Neural progenitor cell (in vitro differentiated cells): ENCODE data around the gene EVI5L. TPM values are rescaled to one million over a fixed set of nuclear protein-coding genes. Genes with fewer than 3 reads are reported as not detected.

Experiments used
- DNase-seq: peaks from one replicate; pipeline ENCODE4 v3.0.0-alpha.2; 2016; ENCODE audit warnings: low spot score
- H2AFZ ChIP-seq: fragments of 200-600 bp; sonication (generic); replicated peaks from 2 replicates; pipeline ENCODE4 v1.6.1; 2016; ENCODE audit warnings: antibody characterized with exemption
- H3F3A ChIP-seq: fragments of 200-600 bp; sonication (generic); 2 replicates; pipeline ENCODE4 v1.6.1; 2016; ENCODE audit warnings: antibody characterized with exemption, low read depth
- H3K27ac ChIP-seq: fragments of 200-600 bp; sonication (generic); 2 replicates; pipeline ENCODE4 v1.5.1; 2016; ENCODE audit warnings: mild to moderate bottlenecking
- H3K27me3 ChIP-seq: fragments of 200-600 bp; sonication (generic); 2 replicates; pipeline ENCODE4 v1.6.1; 2016; ENCODE audit warnings: mild to moderate bottlenecking, moderate library complexity
- H3K36me3 ChIP-seq: fragments of 200-600 bp; sonication (generic); 2 replicates; pipeline ENCODE4 v1.5.1; 2016
- H3K4me1 ChIP-seq: fragments of 200-600 bp; sonication (generic); 2 replicates; pipeline ENCODE4 v1.6.1; 2016; ENCODE audit warnings: mixed run types
- H3K4me2 ChIP-seq: fragments of 200-600 bp; sonication (generic); 2 replicates; pipeline ENCODE4 v1.6.1; 2016
- H3K4me3 ChIP-seq: fragments of 200-600 bp; sonication (generic); 2 replicates; pipeline ENCODE4 v1.5.1; 2016
- H3K79me2 ChIP-seq: fragments of 200-600 bp; sonication (generic); 2 replicates; pipeline ENCODE4 v1.6.1; 2016; ENCODE audit warnings: low read depth
- H3K9ac ChIP-seq: fragments of 200-600 bp; sonication (generic); 2 replicates; pipeline ENCODE4 v1.6.1; 2016
- H3K9me3 ChIP-seq: fragments of 200-600 bp; sonication (generic); 2 replicates; pipeline ENCODE4 v1.5.1; 2016; ENCODE audit warnings: low read depth
- H4K20me1 ChIP-seq: fragments of 200-600 bp; sonication (generic); 2 replicates; pipeline ENCODE4 v1.6.1; 2016; ENCODE audit warnings: low read depth
- H3K27ac Mint-ChIP-seq: 3 replicates; pipeline ENCODE4 v1.8.0; 2021; ENCODE audit warnings: mixed read lengths
- H3K27me3 Mint-ChIP-seq: 2 replicates; pipeline ENCODE4 v1.8.0; 2022; ENCODE audit warnings: low read depth, mild to moderate bottlenecking, inconsistent platforms, moderate library complexity, mixed read lengths; ENCODE audit not compliant: insufficient read depth
- H3K36me3 Mint-ChIP-seq: 3 replicates; pipeline ENCODE4 v1.8.0; 2021; ENCODE audit warnings: mixed read lengths
- H3K4me1 Mint-ChIP-seq: 3 replicates; pipeline ENCODE4 v1.8.0; 2021; ENCODE audit warnings: mixed read lengths
- H3K4me3 Mint-ChIP-seq: 3 replicates; pipeline ENCODE4 v1.8.0; 2021; ENCODE audit warnings: mild to moderate bottlenecking, moderate library complexity, mixed read lengths
- H3K9me3 Mint-ChIP-seq: 3 replicates; pipeline ENCODE4 v1.8.0; 2020; ENCODE audit warnings: mixed read lengths
- EZH2 ChIP-seq: fragments of 200-600 bp; sonication (generic); IDR thresholded peaks from 2 replicates; pipeline ENCODE4 v1.6.1; 2017; ENCODE audit warnings: antibody characterized with exemption, mild to moderate bottlenecking, moderate library complexity
- EZH2phosphoT487 ChIP-seq: fragments of 200-600 bp; sonication (generic); IDR thresholded peaks from 2 replicates; pipeline ENCODE4 v1.6.1; 2017; ENCODE audit warnings: antibody characterized with exemption
- total RNA-seq: library from RNA; depleted of rRNA; stranded (reverse); fragments of >200 nt; gene quantifications from 2 replicates; pipeline ENCODE4 v1.2.3, GENCODE V29; 2015; ENCODE audit warnings: low replicate concordance
- TF ChIP-seq, protein P1 (sequence below): fragments of 200-600 bp; sonication (generic); IDR thresholded peaks from 2 replicates; pipeline ENCODE4 v1.5.1; 2017; ENCODE audit warnings: antibody characterized with exemption, mild to moderate bottlenecking

Gene EVI5L
- total RNA-seq, 1 donor from 2014 or later = 4.1 TPM

DNA sequence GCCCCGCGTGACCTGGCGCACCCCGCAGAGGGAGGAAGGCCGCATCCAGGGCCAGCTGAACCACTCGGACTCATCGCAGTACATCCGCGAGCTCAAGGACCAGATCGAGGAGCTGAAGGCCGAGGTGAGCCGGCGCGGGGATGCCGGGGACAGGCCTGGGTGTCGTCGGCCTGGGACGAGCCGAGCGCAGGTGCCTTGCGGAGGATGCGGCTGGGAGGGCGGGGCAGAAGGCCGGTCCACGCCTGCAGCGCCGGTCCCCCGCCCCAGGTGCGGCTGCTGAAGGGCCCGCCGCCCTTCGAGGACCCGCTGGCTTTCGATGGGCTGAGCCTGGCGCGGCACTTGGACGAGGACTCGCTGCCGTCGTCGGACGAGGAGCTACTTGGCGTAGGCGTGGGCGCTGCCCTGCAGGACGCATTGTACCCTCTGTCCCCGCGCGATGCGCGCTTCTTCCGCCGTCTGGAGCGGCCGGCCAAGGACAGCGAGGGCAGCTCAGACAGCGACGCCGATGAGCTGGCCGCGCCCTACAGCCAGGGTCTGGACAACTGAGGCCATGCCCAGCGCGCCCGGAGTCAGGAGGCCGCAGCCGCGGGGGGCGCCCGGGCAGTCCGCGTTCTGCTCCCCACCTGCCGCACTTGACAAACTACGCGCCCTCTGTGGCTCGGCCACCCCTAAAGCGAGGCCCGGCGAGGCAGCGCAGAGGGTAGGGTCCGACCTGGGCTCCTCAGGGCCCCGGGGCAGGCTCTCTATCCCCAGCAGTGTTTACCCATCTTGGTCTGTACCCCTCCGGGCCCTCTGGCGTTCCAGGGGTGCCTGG, 33.3 kb downstream of the EVI5L start:
- peak overlapping the region; percentile 64 for H3K4me3 Mint-ChIP-seq
- Histone ChIP-seq H3K9me3 (no peaks in the 10 kb centered on the region), H2AFZ (no peak overlapping the region), H3K4me2 (peak overlapping the region; percentile 79), H3K9ac (no peak overlapping the region), H3K36me3 (no peaks in the 10 kb centered on the region), H3K27me3 (peaks cover 83% of the 10 kb centered on the region), H3K4me1 (peaks cover 18% of the 10 kb centered on the region), H3K27ac (no peak overlapping the region), H3K79me2 (no peaks in the 10 kb centered on the region), H3K4me3 (peak overlapping the region; percentile 45), H4K20me1 (peaks cover 47% of the 10 kb centered on the region), H3F3A (peaks cover 32% of the 10 kb centered on the region)
- TF ChIP-seq EZH2phosphoT487 (no peak), EZH2 (no peak)
- TF ChIP-seq, protein P1, sequence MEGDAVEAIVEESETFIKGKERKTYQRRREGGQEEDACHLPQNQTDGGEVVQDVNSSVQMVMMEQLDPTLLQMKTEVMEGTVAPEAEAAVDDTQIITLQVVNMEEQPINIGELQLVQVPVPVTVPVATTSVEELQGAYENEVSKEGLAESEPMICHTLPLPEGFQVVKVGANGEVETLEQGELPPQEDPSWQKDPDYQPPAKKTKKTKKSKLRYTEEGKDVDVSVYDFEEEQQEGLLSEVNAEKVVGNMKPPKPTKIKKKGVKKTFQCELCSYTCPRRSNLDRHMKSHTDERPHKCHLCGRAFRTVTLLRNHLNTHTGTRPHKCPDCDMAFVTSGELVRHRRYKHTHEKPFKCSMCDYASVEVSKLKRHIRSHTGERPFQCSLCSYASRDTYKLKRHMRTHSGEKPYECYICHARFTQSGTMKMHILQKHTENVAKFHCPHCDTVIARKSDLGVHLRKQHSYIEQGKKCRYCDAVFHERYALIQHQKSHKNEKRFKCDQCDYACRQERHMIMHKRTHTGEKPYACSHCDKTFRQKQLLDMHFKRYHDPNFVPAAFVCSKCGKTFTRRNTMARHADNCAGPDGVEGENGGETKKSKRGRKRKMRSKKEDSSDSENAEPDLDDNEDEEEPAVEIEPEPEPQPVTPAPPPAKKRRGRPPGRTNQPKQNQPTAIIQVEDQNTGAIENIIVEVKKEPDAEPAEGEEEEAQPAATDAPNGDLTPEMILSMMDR = no peak
- H3K36me3 Mint-ChIP-seq = peaks cover 3% of the 10 kb centered on the region
- H3K27ac Mint-ChIP-seq = no peak overlapping the region
- no peaks in the 10 kb centered on the region for H3K9me3 Mint-ChIP-seq
- peak; percentile 73 for DNase-seq
- peaks cover 10% of the 10 kb centered on the region for H3K4me1 Mint-ChIP-seq
- H3K27me3 Mint-ChIP-seq = peaks cover 32% of the 10 kb centered on the region

DNA sequence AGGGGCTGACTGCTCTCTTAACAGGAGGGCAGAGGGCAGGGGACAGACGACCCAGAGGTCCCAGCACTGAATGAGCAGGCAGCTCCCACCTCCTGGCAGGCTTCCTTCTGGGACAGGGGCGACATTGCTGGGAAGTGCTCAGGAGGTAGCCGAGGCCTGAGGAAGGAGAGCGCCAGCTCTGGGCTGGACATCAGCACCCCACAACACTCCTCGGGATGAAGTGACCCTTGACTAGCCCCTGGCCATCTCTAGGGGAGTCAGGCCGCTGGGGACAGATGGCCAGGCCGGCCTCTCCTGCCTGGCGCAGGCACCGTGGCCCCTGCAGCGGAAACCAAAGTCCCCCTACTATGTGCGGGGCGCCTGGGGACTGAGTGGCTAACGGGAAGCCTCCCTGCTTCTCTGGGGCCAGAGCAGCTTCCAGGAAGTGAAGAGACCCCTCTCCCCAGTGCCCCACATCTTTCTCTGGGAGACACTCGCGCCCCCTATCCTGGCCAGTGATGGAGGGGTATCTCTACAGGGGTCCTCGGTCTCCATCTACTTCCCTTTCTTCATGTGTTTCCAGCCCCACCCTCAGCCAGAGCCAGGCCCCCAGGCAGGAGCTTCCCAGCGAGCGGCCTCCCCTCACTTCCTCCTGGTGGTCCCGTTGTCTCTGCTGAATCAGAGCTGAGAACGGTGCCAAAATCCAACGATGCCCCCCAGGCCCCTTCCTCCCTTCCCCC, 34.1 kb downstream of the EVI5L start:
- H3K4me2 ChIP-seq = no peak overlapping the region
- no peak overlapping the region for H2AFZ ChIP-seq
- no peak overlapping the region for H3K9ac ChIP-seq
- Mint-ChIP-seq H3K4me3 (peak overlapping the region; percentile 64), H3K4me1 (peaks cover 14% of the 10 kb centered on the region), H3K27ac (no peak overlapping the region), H3K36me3 (peaks cover 3% of the 10 kb centered on the region), H3K27me3 (peaks cover 32% of the 10 kb centered on the region), H3K9me3 (no peaks in the 10 kb centered on the region)
- peaks cover 35% of the 10 kb centered on the region for H3F3A ChIP-seq
- DNase-seq = no peak
- H3K9me3 ChIP-seq = no peaks in the 10 kb centered on the region
- peaks cover 54% of the 10 kb centered on the region for H4K20me1 ChIP-seq
- no peak overlapping the region for H3K27ac ChIP-seq
- peaks cover 14% of the 10 kb centered on the region for H3K4me1 ChIP-seq
- TF ChIP-seq, protein P1 = no peak
- no peak for TF ChIP-seq EZH2
- TF ChIP-seq EZH2phosphoT487 = no peak
- no peaks in the 10 kb centered on the region for H3K79me2 ChIP-seq
- no peak overlapping the region for H3K4me3 ChIP-seq
- no peaks in the 10 kb centered on the region for H3K36me3 ChIP-seq
- peaks cover 84% of the 10 kb centered on the region for H3K27me3 ChIP-seq

DNA sequence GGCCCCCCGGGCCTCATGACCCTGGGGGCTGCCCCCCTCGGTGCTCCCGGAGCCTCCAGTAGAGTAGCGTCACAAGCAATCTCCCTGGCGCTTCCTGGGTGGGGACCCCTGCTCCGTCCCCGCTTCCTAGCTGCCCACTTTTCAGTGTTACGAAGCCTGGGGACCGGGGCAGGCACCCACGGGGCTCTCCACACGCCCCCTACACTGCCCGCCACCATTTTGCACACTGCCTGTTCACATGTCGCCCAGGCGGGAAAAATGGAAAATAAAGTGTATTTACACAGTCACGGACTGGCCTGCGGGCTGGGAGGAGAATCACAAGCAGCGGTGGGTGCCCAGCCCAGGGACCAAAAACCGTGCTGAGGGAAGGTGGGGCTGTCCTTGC, 34.7 kb downstream of the EVI5L start:
- peaks cover 59% of the 10 kb centered on the region for H4K20me1 ChIP-seq
- H2AFZ ChIP-seq = no peak overlapping the region
- H3K27me3 Mint-ChIP-seq = peaks cover 30% of the 10 kb centered on the region
- no peak overlapping the region for H3K4me3 ChIP-seq
- no peak overlapping the region for H3K27ac ChIP-seq
- no peak overlapping the region for H3K9ac ChIP-seq
- DNase-seq = no peak
- H3K27me3 ChIP-seq = peaks cover 78% of the 10 kb centered on the region
- peaks cover 40% of the 10 kb centered on the region for H3F3A ChIP-seq
- H3K79me2 ChIP-seq = no peaks in the 10 kb centered on the region
- no peak overlapping the region for H3K4me3 Mint-ChIP-seq
- H3K9me3 ChIP-seq = no peaks in the 10 kb centered on the region
- no peak for TF ChIP-seq EZH2phosphoT487
- no peak for TF ChIP-seq EZH2
- TF ChIP-seq, protein P1 = no peak
- no peak overlapping the region for H3K27ac Mint-ChIP-seq
- H3K36me3 ChIP-seq = no peaks in the 10 kb centered on the region
- peaks cover 3% of the 10 kb centered on the region for H3K36me3 Mint-ChIP-seq
- H3K4me2 ChIP-seq = no peak overlapping the region
- H3K4me1 Mint-ChIP-seq = peaks cover 14% of the 10 kb centered on the region
- no peaks in the 10 kb centered on the region for H3K9me3 Mint-ChIP-seq
- peaks cover 14% of the 10 kb centered on the region for H3K4me1 ChIP-seq
